ENCODE data around the gene ZMYND8.
"Not testable (repeated sequence)": the region's sequence is repeated elsewhere in the genome, so short reads cannot be mapped to it uniquely, and the experiment has no call there.

The ZMYND8 gene

DNA sequence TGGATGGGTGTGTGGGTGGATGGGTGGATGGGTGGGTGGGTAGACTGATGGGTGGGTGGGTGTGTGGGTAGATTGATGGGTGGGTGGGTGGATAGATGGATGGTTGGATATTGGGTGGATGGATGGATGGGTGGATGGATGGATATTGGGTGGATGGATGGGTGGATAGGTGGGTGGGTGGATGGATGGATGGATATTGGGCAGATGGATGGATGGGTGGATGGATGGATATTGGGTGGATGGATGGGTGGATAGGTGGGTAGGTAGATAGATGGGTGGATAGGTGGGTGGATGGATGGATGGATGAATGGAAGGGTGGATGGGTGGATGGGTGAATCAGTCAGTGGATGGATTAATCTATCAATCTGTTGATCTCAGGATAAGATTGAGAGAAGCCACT is 177.2 kb downstream of the ZMYND8 start:
- TF ChIP-seq, protein P1, sequence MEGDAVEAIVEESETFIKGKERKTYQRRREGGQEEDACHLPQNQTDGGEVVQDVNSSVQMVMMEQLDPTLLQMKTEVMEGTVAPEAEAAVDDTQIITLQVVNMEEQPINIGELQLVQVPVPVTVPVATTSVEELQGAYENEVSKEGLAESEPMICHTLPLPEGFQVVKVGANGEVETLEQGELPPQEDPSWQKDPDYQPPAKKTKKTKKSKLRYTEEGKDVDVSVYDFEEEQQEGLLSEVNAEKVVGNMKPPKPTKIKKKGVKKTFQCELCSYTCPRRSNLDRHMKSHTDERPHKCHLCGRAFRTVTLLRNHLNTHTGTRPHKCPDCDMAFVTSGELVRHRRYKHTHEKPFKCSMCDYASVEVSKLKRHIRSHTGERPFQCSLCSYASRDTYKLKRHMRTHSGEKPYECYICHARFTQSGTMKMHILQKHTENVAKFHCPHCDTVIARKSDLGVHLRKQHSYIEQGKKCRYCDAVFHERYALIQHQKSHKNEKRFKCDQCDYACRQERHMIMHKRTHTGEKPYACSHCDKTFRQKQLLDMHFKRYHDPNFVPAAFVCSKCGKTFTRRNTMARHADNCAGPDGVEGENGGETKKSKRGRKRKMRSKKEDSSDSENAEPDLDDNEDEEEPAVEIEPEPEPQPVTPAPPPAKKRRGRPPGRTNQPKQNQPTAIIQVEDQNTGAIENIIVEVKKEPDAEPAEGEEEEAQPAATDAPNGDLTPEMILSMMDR (IDR thresholded peaks at IDR 0.05; ENCODE audit: insufficient read depth, low read depth, low read length, missing control alignments): no peak
- no peak for DNase-seq (ENCODE audit: low read depth)
- no peak overlapping the region for H3K4me3 ChIP-seq (ENCODE audit: low read depth, low read length)

DNA sequence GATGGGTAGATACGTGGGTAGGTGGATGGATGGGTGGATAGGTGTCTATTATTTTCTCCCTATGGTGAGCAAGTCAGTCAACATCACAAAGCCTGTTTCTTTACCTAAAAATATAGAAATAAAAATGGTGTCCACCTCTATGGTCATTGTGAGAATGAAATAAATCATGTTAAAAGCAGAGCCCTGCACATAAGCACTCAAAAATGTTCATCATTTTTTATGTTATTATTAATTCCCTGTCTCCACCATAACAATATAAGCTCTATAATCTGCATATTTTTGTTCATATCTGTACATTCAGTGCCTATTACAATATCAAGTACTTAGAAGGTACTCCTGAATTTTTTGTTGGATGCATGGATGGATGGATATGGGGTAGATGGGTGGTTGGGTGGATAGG is 177.6 kb downstream of the ZMYND8 start:
- no peak overlapping the region for H3K4me3 ChIP-seq (ENCODE audit: low read depth, low read length)
- TF ChIP-seq, protein P1 (IDR thresholded peaks at IDR 0.05; ENCODE audit: insufficient read depth, low read depth, low read length, missing control alignments): no peak
- DNase-seq (ENCODE audit: low read depth): no peak

DNA sequence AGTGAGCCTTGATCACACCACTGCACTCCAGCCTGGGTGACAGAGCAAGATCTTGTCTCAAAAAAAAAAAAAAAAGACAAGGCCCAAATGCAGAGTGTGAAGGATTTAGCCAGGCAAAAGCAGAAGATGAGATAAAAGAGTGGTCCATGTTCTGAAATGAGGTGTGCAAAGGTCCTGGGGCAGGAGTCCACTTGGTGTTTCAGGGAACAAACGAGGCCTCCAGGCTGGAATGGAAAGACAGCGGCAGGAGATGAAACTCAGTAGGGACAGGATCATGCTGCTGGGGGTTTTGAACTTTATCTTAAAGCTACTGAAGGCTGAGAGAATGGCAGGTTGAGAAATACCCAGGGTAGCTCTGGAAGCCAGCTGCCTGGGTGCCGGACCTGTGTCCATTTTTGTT is 178.2 kb downstream of the ZMYND8 start:
- H3K4me3 ChIP-seq (ENCODE audit: low read depth, low read length): no peak overlapping the region

DNA sequence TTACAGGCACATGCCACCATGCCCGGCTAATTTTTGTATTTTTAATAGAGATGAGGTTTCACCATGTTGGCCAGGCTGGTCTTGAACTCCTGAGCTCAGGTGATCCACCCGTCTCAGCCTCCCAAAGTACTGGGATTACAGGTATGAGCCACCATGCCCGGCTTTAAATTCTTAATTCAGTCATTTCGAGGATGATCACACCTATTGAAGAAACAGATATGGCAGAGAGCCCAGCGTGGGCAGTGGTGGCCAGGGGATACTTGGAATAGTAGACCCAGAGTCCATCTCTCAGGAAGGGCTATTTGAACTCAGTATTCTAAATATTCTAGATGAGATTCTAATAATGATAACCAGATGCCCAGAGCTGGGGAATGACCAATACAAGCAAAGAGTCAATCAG is 180.3 kb downstream of the ZMYND8 start:
- not testable (repeated sequence) for H3K4me3 ChIP-seq (ENCODE audit: low read depth, low read length); DNase-seq (ENCODE audit: low read depth)

More for the DNA sequence above, 178.2 kb downstream of the ZMYND8 start:
- DNase-seq (ENCODE audit: low read depth): no peak
- TF ChIP-seq, protein P1 (IDR thresholded peaks at IDR 0.05; ENCODE audit: insufficient read depth, low read depth, low read length, missing control alignments): no peak

DNA sequence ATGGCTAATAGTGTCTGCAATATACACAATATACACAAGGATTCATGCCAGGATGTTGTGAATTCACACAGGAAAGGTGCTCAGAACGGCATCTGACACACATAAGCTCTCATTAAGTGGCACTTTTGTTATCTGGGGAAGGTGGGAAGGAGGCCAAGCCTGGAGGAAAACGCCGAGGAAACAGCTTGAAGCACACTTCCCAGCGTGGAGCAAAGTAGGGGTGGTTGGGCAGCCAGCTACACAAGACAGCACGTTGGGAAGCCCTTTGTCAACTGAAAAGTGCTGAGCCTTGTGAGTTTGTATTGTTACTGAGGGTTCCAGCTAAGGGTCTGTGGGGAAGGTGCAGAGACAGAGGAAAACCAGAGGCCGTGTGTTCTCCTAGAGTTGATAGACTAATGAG is 181.0 kb downstream of the ZMYND8 start:
- TF ChIP-seq, protein P1 (IDR thresholded peaks at IDR 0.05; ENCODE audit: insufficient read depth, low read depth, low read length, missing control alignments): no peak
- no peak for DNase-seq (ENCODE audit: low read depth)
- H3K4me3 ChIP-seq (ENCODE audit: low read depth, low read length): no peak overlapping the region

DNA sequence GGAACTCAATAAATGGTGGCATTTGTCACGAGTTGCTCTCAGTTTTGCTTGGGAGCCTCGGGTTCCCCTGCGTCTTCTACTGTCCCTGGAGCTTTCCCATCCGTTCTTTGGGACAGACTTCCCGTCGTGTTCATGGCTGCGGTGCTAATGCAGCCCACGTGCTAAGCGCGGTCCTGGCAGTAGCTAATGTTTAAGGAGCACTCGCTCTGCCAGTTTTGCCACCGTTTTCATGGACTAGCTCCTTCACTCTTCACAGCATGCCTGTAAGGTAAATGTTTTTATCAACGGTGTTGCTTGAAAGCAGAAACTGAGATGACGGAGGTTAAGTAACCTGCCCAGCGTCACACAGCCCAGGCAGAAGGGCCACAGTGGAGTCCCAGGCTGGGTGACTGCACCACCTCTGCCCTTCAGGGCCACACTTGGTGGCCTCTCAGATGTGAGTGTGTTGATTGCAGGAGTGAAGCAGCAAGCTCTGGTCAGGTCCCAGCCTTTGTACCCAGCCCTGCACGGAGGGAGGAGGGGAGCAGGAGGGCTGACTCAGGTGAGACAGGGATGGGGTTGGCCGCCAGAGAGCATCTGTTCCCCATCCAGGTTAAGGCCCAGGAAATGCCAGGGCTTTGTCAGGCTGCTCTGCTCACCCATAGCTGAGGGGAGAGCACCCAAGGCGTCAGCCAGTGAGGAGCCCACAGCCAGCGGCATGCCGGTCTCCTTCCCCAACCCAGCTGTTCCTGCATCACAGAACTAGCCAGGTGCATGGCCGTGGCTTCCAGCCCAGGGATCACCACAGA is 181.8 kb downstream of the ZMYND8 start:
- H3K4me3 ChIP-seq (ENCODE audit: low read depth, low read length): no peak overlapping the region
- TF ChIP-seq, protein P1 (IDR thresholded peaks at IDR 0.05; ENCODE audit: insufficient read depth, low read depth, low read length, missing control alignments): no peak
- DNase-seq (ENCODE audit: low read depth): no peak

DNA sequence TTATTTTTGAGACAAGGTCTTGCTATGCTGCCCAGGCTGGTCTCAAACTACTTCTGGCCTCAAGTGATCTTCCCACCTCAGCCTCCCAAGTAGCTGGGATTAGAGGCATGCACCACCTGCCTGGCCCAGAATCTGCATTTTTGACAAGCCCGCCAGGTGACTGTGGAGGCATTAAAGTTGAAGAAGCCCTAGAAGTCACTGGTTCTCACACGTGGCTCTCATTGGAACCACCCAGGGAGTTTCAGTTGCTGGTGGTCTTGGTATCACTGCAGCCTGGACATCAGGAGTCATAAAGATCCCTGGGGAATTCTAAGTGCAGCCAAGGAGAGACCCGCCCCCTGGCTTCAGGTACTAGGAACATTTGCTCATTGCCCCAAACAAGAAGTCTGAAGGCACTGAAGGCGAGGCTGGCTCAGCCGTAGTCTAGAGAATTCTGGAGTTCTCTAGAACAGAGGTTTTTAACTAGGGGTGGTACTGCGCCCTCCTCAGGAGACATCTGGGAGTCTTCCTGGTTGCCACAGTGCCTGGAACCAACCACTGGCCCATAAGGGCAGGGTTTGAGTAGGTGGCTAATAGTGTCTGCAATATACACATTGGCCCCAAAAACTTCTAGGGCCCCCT is 182.8 kb downstream of the ZMYND8 start:
- no peak for DNase-seq (ENCODE audit: low read depth)
- TF ChIP-seq, protein P1 (IDR thresholded peaks at IDR 0.05; ENCODE audit: insufficient read depth, low read depth, low read length, missing control alignments): no peak
- H3K4me3 ChIP-seq (ENCODE audit: low read depth, low read length): no peak overlapping the region
